ENCODE results near the gene C3orf38. TPM values are rescaled to one million over a fixed set of nuclear protein-coding genes. Genes with fewer than 3 reads are reported as not detected.

The C3orf38 gene
- total RNA-seq (ENCODE audit: low replicate concordance), result 40.8 and 61.6 TPM in 2 replicates

- peak within 1 kb of the TSS; percentile 99 for H3K4me3 Mint-ChIP-seq
- peaks cover 4% of the 10 kb centered on the region for H3K27me3 Mint-ChIP-seq (ENCODE audit: insufficient read depth, low read depth)
- H3K4me1 ChIP-seq, result peaks cover 11% of the 10 kb centered on the region
- H3K27me3 ChIP-seq, result no peaks in the 10 kb centered on the region
- no peaks in the 10 kb centered on the region for H3K9me3 Mint-ChIP-seq
- H3F3A ChIP-seq (ENCODE audit: low read depth), result no peaks in the 10 kb centered on the region
- peaks cover 8% of the 10 kb centered on the region for H3K36me3 ChIP-seq
- H4K20me1 ChIP-seq (ENCODE audit: low read depth), result peaks cover 8% of the 10 kb centered on the region
- peak within 1 kb of the TSS; percentile 87 for H3K4me2 ChIP-seq
- peak within 1 kb of the TSS; percentile 87 for H3K9ac ChIP-seq
- no peaks in the 10 kb centered on the region for H3K9me3 ChIP-seq (ENCODE audit: low read depth)
- H3K4me3 ChIP-seq, result peak within 1 kb of the TSS; percentile 93
- H2AFZ ChIP-seq (replicated peaks), result peak within 1 kb of the TSS; percentile 90
- peak within 1 kb of the TSS; percentile 99 for H3K27ac Mint-ChIP-seq
- peaks cover 29% of the 10 kb centered on the region for H3K4me1 Mint-ChIP-seq
- no peak for TF ChIP-seq CTCF (IDR thresholded peaks at IDR 0.05)
- TF ChIP-seq EZH2 (IDR thresholded peaks at IDR 0.05), result no peak
- no peak for TF ChIP-seq EZH2phosphoT487 (IDR thresholded peaks at IDR 0.05)
- H3K27ac ChIP-seq, result peak within 1 kb of the TSS; percentile 95
- DNase-seq (ENCODE audit: low spot score), result peak; percentile 92
- peaks cover 97% of the 10 kb centered on the region for H3K79me2 ChIP-seq (ENCODE audit: low read depth)
- peaks cover 16% of the 10 kb centered on the region for H3K36me3 Mint-ChIP-seq
These were observed at the start of gene C3orf38 for GRCh38 chr3:88149509-88150362. C3orf38 (plus strand) TSS chr3:88149959; CDS start chr3:88150053, 94 bp downstream.

- no peaks in the 10 kb centered on the region for H4K20me1 ChIP-seq (ENCODE audit: low read depth)
- no peak overlapping the region for H3K27ac ChIP-seq
- no peak overlapping the region for H3K27ac Mint-ChIP-seq
- H2AFZ ChIP-seq (replicated peaks), result no peak overlapping the region
- no peaks in the 10 kb centered on the region for H3K36me3 ChIP-seq
- peaks cover 5% of the 10 kb centered on the region for H3K9me3 ChIP-seq (ENCODE audit: low read depth)
- no peaks in the 10 kb centered on the region for H3K27me3 Mint-ChIP-seq (ENCODE audit: insufficient read depth, low read depth)
- H3K9ac ChIP-seq, result no peak overlapping the region
- peaks cover 17% of the 10 kb centered on the region for H3K79me2 ChIP-seq (ENCODE audit: low read depth)
- TF ChIP-seq EZH2 (IDR thresholded peaks at IDR 0.05) (no peak), EZH2phosphoT487 (IDR thresholded peaks at IDR 0.05) (no peak), CTCF (IDR thresholded peaks at IDR 0.05) (no peak)
- H3K4me1 Mint-ChIP-seq, result no peaks in the 10 kb centered on the region
- no peak overlapping the region for H3K4me3 ChIP-seq
- H3K36me3 Mint-ChIP-seq, result peaks cover 56% of the 10 kb centered on the region
- DNase-seq (ENCODE audit: low spot score), result no peak
- no peaks in the 10 kb centered on the region for H3K4me1 ChIP-seq
- no peaks in the 10 kb centered on the region for H3F3A ChIP-seq (ENCODE audit: low read depth)
- no peak overlapping the region for H3K4me3 Mint-ChIP-seq
- H3K9me3 Mint-ChIP-seq, result peaks cover 46% of the 10 kb centered on the region
- H3K27me3 ChIP-seq, result no peaks in the 10 kb centered on the region
- H3K4me2 ChIP-seq, result no peak overlapping the region
These were observed 48.6 kb upstream of the C3orf38 start for GRCh38 chr3:88101142-88101541.

- Mint-ChIP-seq H3K9me3 (peaks cover 13% of the 10 kb centered on the region), H3K4me3 (no peak overlapping the region), H3K27ac (no peak overlapping the region), H3K36me3 (peaks cover 25% of the 10 kb centered on the region), H3K4me1 (no peaks in the 10 kb centered on the region), H3K27me3 (ENCODE audit: insufficient read depth, low read depth) (no peaks in the 10 kb centered on the region)
- Histone ChIP-seq H3K9me3 (ENCODE audit: low read depth) (peaks cover 5% of the 10 kb centered on the region), H3K9ac (no peak overlapping the region), H3K4me3 (no peak overlapping the region), H3K79me2 (ENCODE audit: low read depth) (peaks cover 7% of the 10 kb centered on the region), H3F3A (ENCODE audit: low read depth) (no peaks in the 10 kb centered on the region), H3K27ac (no peak overlapping the region), H3K27me3 (no peaks in the 10 kb centered on the region), H3K4me2 (no peak overlapping the region), H2AFZ (replicated peaks) (no peak overlapping the region), H4K20me1 (ENCODE audit: low read depth) (no peaks in the 10 kb centered on the region), H3K4me1 (no peaks in the 10 kb centered on the region), H3K36me3 (no peaks in the 10 kb centered on the region)
- no peak for DNase-seq (ENCODE audit: low spot score)
- TF ChIP-seq CTCF (IDR thresholded peaks at IDR 0.05), result no peak
- TF ChIP-seq EZH2phosphoT487 (IDR thresholded peaks at IDR 0.05), result no peak
- no peak for TF ChIP-seq EZH2 (IDR thresholded peaks at IDR 0.05)
These were observed 44.4 kb upstream of the C3orf38 start for GRCh38 chr3:88105325-88105724.

Measured in neural progenitor cell (in vitro differentiated cells).